HG02840 (cell line): Measurements from ENCODE around the gene LRP2.

ENCODE experiments used
- ATAC-seq: cut with Tn5 transposase; IDR thresholded peaks from one replicate; pipeline ENCODE4 v1.9.1; 2021; ENCODE audit warnings: mild to moderate bottlenecking, moderate library complexity, moderate number of reproducible peaks; ENCODE audit not compliant: unreplicated experiment, low FRiP score

LRP2 gene

DNA sequence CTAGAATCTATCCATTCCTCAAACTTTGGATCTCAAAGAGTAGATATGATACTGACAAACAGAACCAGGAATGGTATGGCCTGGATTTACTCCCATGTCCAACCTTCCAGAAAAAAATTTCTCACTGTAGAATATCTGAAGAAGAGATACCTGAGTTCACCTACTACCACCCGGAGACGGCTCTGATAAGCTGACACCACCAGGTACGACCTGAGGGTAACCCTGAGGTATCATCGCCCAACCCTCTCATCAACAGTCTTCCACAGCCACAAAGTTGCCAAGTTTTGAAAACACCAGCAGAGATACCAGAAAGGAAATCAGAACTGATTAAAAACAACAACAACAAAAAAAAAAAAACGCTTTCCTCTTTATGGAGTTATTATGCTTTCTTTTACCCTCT lies 102.9 kb downstream of the LRP2 start:
- ATAC-seq, result no peak

DNA sequence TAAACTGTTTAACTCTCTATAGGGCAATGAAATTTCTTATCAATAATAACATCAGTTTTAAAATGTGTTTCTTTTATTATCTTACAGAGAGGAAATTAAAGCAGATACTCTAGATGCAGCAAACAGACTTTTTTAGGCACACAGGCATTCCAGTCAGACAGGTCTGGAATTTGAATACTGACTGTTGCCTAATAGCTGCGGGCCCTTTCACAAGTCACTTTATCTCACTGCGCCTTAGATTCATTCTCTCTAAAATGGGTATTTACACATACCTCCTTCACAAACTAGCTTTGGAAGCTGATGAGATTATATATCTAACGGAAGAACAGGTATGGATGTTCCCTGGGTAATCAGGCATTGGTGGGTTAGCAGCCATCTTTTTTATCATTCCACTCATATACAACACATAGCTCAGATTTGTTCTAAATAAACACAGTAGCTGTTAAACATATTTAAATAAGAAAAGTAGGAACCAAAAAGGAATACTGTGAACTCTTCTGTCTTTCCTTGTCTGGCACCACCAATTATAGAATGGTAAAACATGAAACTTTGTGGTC lies 104.2 kb downstream of the LRP2 start:
- ATAC-seq, result no peak

DNA sequence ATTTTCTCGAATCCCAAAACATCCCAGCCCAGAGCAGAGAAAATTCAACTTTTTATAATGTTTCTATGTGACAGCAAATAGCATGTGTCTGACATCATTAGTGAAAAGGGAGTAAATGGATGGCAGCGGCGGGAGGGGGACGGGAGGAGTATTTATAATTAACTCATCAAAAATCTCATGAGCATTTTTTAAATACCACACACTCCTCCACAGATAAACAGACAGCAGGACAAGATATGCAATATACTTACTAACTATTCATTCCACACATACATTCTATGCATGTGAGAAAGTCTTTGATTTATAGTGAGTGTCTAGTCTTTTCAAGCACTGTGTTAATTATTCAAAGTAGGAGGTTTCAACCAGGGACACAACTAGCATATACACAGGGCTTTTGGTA lies 107.6 kb downstream of the LRP2 start:
- no peak for ATAC-seq

DNA sequence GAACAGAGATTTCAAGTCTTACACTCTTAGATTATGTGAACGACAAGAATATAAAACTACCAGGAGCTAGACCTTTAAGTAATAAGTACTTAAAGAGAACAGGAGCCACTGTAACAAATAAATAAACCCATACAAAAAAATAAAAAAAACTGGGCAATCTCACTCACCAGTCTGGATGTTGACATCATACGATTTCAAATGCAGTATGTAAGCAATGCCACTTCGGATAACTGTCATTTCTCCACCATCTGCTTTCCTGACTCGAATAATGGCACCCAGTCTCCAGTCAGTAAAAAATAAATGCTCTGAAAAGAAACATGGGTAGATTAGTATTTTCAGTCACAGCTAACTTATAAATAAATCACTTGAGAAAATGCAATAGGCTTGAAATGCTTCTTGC lies 115.1 kb downstream of the LRP2 start:
- no peak for ATAC-seq

DNA sequence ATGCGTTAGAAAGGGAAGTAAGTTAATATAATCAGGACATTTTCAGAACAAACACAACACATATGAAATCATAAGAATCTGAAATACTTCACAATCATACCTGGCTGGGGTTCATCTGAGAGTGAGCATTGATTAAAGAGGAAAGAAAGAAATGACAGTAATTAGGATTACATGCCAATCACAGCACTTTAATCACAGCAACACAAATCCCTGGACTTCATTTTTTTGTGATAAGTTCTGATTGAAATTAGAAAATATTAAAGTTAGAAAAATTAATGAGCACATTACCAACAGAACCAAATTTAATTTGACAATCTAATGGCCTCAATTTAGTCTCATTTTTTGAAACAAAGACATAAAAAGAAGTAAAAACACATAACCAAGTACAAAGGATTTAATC lies 121.9 kb downstream of the LRP2 start:
- ATAC-seq, result no peak

DNA sequence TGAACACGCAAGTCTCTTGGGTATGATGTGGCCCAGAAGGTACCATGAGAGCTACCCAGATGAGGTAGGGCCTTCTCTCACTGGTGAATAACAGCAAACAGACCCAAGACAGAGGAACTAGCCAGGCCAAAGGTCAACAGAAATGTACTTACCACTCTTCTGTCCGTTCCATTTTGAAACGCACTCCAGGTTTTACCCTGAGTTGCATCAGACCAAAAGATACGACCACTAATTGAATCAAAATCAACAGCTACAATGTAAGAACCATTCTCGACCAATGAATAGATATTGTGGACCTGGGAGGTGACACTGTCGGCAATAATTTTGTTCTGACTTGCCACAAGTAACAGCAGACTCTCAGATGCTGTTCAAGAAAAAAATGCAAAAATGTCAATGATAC lies 124.4 kb downstream of the LRP2 start:
- ATAC-seq, result no peak

DNA sequence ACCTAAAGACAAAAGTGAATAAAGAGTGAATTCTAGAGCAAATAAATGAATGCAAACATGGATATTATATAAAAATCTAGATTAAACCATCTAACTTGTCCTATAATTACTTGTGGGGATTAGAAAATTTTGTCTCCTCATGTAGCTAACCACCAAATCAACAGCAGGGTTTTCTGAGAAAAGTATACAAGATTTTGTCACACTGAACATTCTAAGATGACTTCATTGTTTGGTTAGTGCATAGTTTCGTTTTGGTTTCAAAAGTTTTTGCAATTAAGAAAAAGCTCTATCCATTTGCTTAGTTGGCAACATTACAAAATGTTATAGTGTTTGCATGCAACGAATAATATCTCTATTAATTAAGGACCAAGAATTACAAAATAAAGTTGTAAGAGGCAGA lies 125.0 kb downstream of the LRP2 start:
- ATAC-seq, result no peak

DNA sequence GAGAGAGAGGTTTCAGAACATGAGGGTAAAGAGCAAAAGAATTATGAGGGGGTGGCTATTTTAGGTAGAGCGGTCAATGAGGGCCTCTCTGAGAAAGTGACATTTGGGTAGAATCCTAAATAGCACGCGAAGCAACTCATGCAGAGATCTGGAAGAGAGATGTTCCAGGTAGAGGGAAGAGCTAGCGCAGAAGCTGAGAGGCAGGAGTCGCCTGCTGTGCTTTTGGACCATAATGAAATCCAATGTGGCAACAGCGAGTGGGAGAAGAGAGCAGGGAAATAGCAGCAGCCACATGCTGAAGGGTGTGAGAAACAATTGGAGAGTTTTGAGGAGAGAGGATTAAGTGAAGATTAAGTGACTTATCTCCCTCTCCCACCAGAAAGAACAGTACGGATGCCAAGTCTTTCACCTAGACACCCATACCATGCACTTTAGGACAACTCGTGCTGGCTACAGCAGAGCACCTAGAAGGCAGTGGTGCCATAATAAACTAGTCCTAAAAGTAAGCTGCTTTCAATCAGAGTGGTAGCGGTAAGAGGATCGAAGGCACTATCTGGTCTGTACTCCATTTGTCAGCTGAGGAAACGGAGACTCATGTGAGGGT lies 129.7 kb downstream of the LRP2 start:
- ATAC-seq, result no peak

DNA sequence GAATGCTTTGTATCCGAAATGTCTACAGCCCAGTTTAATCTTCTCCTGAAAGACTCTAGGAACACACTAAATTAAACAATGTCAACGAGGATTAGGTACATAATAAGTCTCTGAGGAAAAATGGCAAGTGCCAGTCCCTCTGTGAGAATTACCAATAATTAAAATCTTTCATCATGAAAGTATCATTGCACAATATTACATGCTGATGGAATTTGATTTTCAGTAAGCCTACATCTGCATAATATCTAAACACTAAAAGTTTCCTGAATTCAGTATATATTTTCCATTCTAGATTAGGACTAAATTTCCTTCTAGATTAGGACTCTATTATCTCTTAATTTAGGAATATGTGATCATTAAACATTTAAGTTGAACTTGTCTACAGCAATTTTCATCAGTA lies 132.1 kb downstream of the LRP2 start:
- ATAC-seq, result no peak

DNA sequence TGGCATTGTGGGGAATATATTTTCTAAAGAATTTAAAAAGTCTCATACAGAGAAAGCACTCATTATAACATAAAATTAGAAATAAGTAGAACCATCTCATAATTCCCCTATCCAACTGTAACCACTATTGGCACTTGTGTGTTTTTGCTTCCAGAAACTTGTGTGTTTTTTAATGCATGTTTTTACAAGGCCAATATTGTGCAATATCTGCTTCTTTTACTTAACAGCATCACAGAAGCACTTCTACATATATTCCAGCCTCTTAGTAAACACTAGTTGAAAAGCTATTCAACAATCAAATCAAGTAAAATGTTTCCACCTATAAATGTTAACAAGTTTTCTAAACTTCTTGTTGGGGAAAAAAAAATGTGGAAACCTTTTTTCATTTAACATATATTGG lies 132.7 kb downstream of the LRP2 start:
- no peak for ATAC-seq

DNA sequence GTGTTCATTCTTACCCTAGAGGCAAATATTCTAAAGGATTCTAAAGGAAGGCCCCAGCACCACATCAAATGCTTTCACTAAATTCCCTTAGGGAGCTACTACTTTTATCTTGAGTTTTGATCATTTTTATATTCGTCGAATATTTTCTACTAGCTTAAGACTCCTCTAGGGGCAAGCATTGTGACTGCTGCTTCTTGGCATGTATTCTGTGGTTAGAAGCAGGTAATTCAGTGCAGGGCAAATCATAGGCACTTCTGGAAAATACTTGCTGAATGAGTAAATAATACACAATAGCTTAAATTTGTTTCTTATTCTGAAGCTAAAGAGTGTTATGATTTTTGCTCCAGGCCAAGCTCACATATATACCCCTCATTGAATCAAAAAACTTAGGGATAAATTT lies 136.4 kb downstream of the LRP2 start:
- no peak for ATAC-seq

DNA sequence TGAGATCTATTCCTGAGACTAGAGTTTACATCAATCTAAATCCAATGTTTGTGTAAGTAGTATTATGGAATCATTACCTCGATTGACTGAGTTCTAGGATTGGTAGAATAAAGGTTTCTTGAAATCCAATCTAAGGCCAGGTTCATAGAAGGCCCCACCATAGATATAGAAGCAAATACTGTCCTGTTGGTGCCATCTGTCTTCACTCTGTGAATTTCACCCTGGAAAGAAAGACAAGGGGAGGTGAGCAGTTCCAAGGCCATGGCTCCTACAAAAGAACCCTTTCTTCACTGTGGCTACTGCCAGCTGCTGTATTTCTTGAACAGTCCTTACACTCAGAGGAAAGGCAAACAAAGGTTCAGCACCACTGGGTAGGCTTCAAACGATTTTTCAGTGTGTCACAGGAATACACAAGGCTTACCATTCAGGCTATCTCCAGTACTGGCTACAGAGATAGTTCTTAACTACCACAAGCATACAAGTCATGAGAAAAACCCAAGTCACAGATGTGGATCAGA lies 137.0 kb downstream of the LRP2 start:
- no peak for ATAC-seq

DNA sequence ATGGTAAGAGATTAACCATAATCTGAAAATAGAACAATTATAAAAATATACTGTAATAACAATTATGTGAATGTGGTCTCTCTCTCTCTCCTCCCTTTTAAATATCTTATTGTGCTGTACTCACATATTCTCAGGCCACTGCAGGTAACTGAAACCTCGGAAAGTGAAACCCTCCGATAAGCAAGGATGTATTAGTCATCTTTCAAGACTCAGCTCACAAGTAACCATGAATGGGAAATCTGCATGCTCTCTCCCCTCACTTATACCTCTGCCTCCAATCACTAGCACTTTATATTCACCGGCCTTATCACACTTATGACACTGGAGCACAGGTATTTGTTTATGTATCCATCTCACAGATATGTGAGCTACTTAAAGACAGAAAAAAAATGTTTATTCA lies 139.7 kb downstream of the LRP2 start:
- ATAC-seq, result no peak

DNA sequence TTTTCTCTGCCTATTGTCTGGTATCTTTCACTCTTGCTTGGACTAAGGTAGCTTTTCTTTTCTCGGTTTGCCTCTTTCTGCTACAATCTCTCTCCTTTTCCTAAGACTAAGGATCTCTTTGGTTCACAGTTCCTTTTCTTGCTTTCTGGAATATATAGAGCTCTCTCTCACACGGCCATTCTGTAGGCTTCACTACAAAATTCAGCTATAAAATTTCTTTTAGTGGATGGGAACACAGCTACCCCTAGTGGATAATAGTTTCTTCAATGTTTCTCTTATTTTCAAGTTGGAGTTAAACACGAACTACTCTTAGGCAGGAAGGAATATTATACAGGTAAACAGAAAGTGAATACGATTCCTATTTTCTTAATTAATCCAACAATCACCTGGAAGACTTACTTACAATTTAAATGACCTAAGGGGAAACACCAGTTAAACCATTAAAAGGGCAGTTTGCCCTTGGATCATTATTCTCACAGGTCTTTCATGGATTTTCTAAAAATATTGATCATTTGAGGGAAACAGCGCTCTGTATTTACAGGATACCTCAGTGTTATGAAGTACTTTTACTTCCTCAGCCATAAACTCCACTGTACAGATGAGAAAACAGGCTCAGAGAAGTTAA lies 140.5 kb downstream of the LRP2 start:
- no peak for ATAC-seq

DNA sequence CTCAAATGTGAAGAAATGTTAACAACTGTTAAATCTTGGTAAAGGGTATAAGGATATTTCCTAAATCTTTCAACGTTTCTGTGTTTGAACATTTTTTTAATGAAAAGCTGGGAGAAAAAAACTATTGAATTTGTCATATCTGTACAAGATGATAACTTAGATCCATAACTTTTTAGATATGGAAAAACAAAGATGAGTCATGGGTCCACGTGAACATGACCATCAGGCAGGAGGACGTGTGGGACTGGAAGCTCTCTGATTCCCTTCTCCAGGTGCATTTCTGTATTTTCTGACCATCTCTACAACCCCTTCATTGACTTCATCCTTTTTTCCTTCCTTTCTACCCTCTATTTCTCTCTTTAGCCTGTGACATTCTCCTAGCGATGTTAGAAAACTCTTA lies 151.4 kb downstream of the LRP2 start:
- ATAC-seq, result no peak

DNA sequence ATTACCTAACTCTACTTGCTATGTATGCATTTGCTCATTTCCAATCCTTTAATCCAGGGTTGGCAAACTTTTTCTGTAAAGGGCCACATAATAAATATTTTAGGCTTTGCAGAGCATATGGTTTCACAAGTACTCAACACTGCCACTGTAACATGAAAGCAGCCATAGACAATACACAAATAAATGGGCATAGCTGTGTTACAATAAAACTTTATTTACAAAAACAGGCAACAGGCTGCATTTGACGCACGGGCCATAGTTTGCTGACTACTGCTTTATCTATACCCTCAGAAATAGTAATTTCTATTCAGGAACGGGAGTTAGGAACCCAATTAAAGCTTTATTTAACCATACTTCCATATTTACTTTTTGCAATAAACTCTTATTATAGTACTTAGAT lies 154.3 kb downstream of the LRP2 start:
- ATAC-seq, result no peak

DNA sequence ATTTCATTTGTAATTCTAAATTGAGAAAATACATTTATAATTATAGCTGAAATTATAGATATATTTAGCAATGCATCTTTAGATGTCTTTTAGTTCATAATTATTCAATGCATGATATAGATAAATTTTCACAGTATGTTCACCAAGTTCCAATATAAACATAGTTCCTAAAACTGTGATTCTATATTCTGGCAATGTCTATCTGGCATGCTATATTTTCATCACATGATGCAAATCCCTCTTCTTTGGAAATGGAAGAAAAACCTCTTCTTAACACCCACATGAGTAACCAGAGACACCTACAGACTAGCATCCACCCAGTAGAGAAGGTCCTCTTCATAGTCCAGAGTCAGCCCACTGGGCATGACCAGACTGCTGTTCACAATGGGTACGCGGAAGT lies 157.2 kb downstream of the LRP2 start:
- no peak for ATAC-seq

DNA sequence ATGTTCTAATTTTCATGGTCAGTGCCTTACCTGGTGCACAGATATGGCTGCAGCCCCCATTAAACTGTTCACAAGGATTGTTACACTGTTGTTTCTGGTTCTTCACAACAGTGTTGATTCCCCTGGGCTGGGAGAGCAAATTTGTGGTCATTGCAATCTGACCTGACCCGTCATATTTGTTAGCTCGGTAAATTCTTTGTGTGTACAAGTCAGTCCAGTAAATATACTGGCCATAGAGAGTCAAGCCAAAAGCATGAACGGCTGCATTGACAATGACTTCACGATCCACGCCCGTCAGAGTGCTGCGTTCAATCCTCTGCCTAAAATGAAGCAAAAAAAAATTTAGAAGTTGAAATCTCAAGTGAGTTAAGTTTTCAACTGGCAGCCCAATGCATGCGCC lies 158.4 kb downstream of the LRP2 start:
- ATAC-seq, result no peak

DNA sequence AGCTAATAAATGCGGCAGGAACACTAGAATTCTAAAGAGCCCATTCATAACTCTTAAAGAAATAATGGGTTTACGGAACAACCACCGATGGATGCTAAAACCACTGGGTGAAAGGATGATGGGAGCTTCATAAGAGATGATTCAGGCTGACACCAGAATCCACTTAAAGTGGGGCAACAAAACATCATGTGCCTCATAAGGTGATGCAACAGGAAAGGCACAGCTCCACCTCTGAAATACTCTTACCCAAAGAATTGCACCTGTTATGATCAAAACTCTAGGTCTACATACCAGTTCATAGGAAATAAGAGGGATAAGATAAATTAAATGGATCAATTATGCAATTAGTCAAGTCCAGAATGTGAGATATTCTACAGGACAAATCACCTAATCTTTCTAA lies 161.6 kb downstream of the LRP2 start:
- ATAC-seq, result no peak

DNA sequence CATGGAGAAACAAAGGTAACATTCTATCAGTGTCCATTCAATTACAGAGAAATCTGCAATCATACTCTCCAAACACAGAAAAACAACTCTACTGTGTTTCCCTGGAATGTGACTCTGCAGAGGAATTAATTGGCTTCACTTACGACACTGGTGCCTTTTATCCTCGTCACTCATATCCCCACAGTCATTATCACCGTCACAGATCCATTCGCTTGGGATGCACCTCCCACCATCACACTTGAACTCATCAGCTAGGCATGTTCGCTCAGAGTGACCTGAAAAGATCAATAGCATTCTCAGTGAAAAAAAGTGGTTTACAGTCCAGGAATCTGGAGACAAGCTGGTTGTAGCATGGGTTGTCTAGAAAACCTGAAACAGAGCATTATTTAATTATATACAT lies 168.7 kb downstream of the LRP2 start:
- ATAC-seq, result no peak

DNA sequence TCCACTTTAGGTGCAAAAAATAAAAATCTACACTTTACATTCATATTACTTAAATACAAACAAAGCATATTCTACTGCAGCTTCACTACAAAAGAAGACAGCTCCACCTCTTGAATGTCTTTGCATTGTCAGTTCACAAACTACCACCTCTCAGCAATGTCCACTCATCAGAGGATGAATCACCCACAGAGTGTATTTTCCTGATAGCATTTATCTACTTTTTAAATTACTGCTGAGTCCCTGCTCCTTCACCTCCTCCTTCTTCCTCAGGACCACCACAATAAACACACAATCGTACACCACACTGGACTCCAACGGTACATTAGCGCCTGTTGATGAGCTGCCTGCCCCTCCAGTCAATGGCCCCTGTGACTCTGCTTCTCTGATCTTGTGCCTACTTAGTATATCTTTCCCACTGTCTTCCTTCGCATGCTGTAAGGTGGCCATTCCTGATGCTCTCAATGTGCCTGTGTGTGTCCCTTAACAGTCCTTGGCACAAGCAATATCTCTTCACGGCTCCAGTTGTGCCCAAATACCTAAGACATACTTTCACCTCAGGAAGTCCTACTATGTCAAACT lies 172.0 kb downstream of the LRP2 start:
- ATAC-seq, result no peak

DNA sequence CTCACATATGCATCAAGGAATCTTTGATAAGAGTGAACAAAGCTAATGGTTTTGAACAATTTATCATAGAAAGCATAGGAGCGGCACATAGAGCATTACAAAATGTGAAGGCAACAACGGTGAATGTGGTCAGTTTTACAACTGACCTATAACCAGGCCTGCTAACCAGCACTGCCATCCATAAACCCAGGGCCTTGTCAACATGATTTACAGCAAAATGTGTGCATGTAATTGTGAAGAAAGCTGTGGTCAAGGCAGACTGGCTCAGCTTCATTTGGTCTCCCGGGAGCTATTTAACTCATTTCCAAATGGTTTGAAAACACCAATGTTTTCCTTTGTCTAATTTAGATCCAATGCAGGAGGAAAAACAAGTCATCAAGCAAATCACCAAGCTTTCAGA lies 173.2 kb downstream of the LRP2 start:
- no peak for ATAC-seq
